ENCODE data around the gene DRAP1.

Gene DRAP1

GRCh38 chr11:65903715-65904114, 15.5 kb upstream of the DRAP1 start:
- DNase-seq (ENCODE audit: low read depth, low spot score): no peak

GRCh38 chr11:65906602-65907001, 12.6 kb upstream of the DRAP1 start:
- DNase-seq (ENCODE audit: low read depth, low spot score): no peak

GRCh38 chr11:65907878-65908277, 11.3 kb upstream of the DRAP1 start:
- DNase-seq (ENCODE audit: low read depth, low spot score): no peak

- no peak for DNase-seq (ENCODE audit: low read depth, low spot score)
These were observed 7.3 kb upstream of the DRAP1 start for GRCh38 chr11:65911682-65912568.

- DNase-seq (ENCODE audit: low read depth, low spot score): no peak
These were observed 6.4 kb upstream of the DRAP1 start for GRCh38 chr11:65912845-65913244.

- DNase-seq (ENCODE audit: low read depth, low spot score): no peak
These were observed 4.0 kb upstream of the DRAP1 start for GRCh38 chr11:65915101-65915820.

GRCh38 chr11:65915821-65916251, 3.4 kb upstream of the DRAP1 start:
- DNase-seq (ENCODE audit: low read depth, low spot score): no peak

GRCh38 chr11:65916391-65916790, 2.8 kb upstream of the DRAP1 start:
- DNase-seq (ENCODE audit: low read depth, low spot score): no peak

- no peak for DNase-seq (ENCODE audit: low read depth, low spot score)
These were observed 2.2 kb upstream of the DRAP1 start for GRCh38 chr11:65917077-65917433.

- no peak for DNase-seq (ENCODE audit: low read depth, low spot score)
These were observed 1.6 kb upstream of the DRAP1 start for GRCh38 chr11:65917434-65918210.

GRCh38 chr11:65918211-65919140, 750 bp upstream of the DRAP1 start, which contains the start of gene C11orf68:
C11orf68 (minus strand) TSS chr11:65919062; CDS start chr11:65919031, 31 bp downstream.
- no peak for DNase-seq (ENCODE audit: low read depth, low spot score)

- DNase-seq (ENCODE audit: low read depth, low spot score): no peak
These were observed 546 bp downstream of the DRAP1 start for GRCh38 chr11:65919573-65920371.

GRCh38 chr11:65920372-65920802, 1.2 kb downstream of the DRAP1 start:
- no peak for DNase-seq (ENCODE audit: low read depth, low spot score)

GRCh38 chr11:65921033-65921555, 1.9 kb downstream of the DRAP1 start:
- DNase-seq (ENCODE audit: low read depth, low spot score): no peak

GRCh38 chr11:65921876-65922275, 2.6 kb downstream of the DRAP1 start:
- DNase-seq (ENCODE audit: low read depth, low spot score): no peak

GRCh38 chr11:65922565-65922964, 3.3 kb downstream of the DRAP1 start:
- DNase-seq (ENCODE audit: low read depth, low spot score): no peak

GRCh38 chr11:65925397-65925796, 6.2 kb downstream of the DRAP1 start:
- no peak for DNase-seq (ENCODE audit: low read depth, low spot score)

- DNase-seq (ENCODE audit: low read depth, low spot score): no peak
These were observed 8.7 kb downstream of the DRAP1 start for GRCh38 chr11:65927904-65928397.

- DNase-seq (ENCODE audit: low read depth, low spot score): no peak
These were observed 9.4 kb downstream of the DRAP1 start for GRCh38 chr11:65928667-65929066.

Data from iPS DF 19.7 (cell line).